Trophoblast cell (in vitro differentiated cells and primary cell): ENCODE results near the gene SND1.
"Not testable (repeated sequence)": the region's sequence is repeated elsewhere in the genome, so short reads cannot be mapped to it uniquely, and the experiment has no call there.

Source experiments
- DNase-seq, 2 donors: peaks; one replicate each; pipeline ENCODE4 v3.0.0-alpha.2; 2016
- H2AFZ ChIP-seq: 2 replicates; pipeline ENCODE4 v1.6.1; 2013; ENCODE audit warnings: low read length, moderate library complexity, mild to moderate bottlenecking; ENCODE audit not compliant: insufficient read depth, poor library complexity
- H2AK5ac ChIP-seq: 2 replicates; pipeline ENCODE4 v1.6.1; 2013; ENCODE audit warnings: mild to moderate bottlenecking, low read length
- H2BK120ac ChIP-seq: 2 replicates; pipeline ENCODE4 v1.6.1; 2013; ENCODE audit warnings: low read length, mild to moderate bottlenecking, moderate library complexity; ENCODE audit not compliant: insufficient read depth, poor library complexity
- H2BK12ac ChIP-seq: 2 replicates; pipeline ENCODE4 v1.6.1; 2013; ENCODE audit warnings: mild to moderate bottlenecking, low read length, moderate library complexity
- H2BK5ac ChIP-seq: 2 replicates; pipeline ENCODE4 v1.6.1; 2013; ENCODE audit warnings: low read length, low read depth, moderate library complexity, mild to moderate bottlenecking; ENCODE audit not compliant: poor library complexity
- H3K14ac ChIP-seq: 2 replicates; pipeline ENCODE4 v1.6.1; 2013; ENCODE audit warnings: mild to moderate bottlenecking, low read length
- H3K18ac ChIP-seq: 2 replicates; pipeline ENCODE4 v1.6.1; 2013; ENCODE audit warnings: mild to moderate bottlenecking, low read length
- H3K23ac ChIP-seq: 2 replicates; pipeline ENCODE4 v1.6.1; 2013; ENCODE audit warnings: low read length
- H3K27ac ChIP-seq: 2 replicates; pipeline ENCODE4 v1.5.1; 2013; ENCODE audit warnings: low read depth, mild to moderate bottlenecking, inconsistent platforms, low read length, moderate library complexity
- H3K27me3 ChIP-seq: 2 replicates; pipeline ENCODE4 v1.6.1; 2013; ENCODE audit warnings: inconsistent platforms, mild to moderate bottlenecking, low read length, moderate library complexity; ENCODE audit not compliant: insufficient read depth
- H3K36me3 ChIP-seq, 2 experiments: 1 replicate in 1 of 2; 2 replicates in 1 of 2; pipeline ENCODE4 v1.6.1; 2013; ENCODE audit warnings: low read length in 2 of 2, mild to moderate bottlenecking in 2 of 2, moderate library complexity in 1 of 2; ENCODE audit not compliant: insufficient read depth in 2 of 2, control insufficient read depth in 1 of 2
- H3K4ac ChIP-seq: 2 replicates; pipeline ENCODE4 v1.6.1; 2013; ENCODE audit warnings: low read depth, mild to moderate bottlenecking, low read length, moderate library complexity
- H3K4me1 ChIP-seq, 2 experiments: 1 replicate in 1 of 2; 2 replicates in 1 of 2; pipeline ENCODE4 v1.6.1; 2013; ENCODE audit warnings: low read length in 2 of 2, mild to moderate bottlenecking in 2 of 2, moderate library complexity in 1 of 2; ENCODE audit not compliant: insufficient read depth in 2 of 2, control insufficient read depth in 1 of 2
- H3K4me2 ChIP-seq: 2 replicates; pipeline ENCODE4 v1.6.1; 2013; ENCODE audit warnings: inconsistent platforms, mild to moderate bottlenecking, low read length, moderate library complexity
- H3K4me3 ChIP-seq: 2 replicates; pipeline ENCODE4 v1.5.1; 2013; ENCODE audit warnings: mild to moderate bottlenecking, low read depth, low read length, inconsistent platforms
- H3K79me1 ChIP-seq: one replicate; pipeline ENCODE4 v1.6.1; 2013; ENCODE audit warnings: low read length
- H3K79me2 ChIP-seq: 2 replicates; pipeline ENCODE4 v1.6.1; 2013; ENCODE audit warnings: low read length, mild to moderate bottlenecking; ENCODE audit not compliant: control insufficient read depth, insufficient read depth, poor library complexity
- H3K9ac ChIP-seq: 2 replicates; pipeline ENCODE4 v1.6.1; 2013; ENCODE audit warnings: mild to moderate bottlenecking, low read length
- H3K9me3 ChIP-seq: 2 replicates; pipeline ENCODE4 v1.6.1; 2013; ENCODE audit warnings: low read depth, mild to moderate bottlenecking, control low read depth, inconsistent platforms, low read length; ENCODE audit not compliant: insufficient read depth
- H4K12ac ChIP-seq: 2 replicates; pipeline ENCODE4 v1.6.1; 2013; ENCODE audit warnings: low read depth, mild to moderate bottlenecking, low read length, moderate library complexity
- H4K8ac ChIP-seq: 2 replicates; pipeline ENCODE4 v1.6.1; 2013; ENCODE audit warnings: low read depth, mild to moderate bottlenecking, low read length, moderate library complexity
- H4K91ac ChIP-seq: one replicate; pipeline ENCODE4 v1.6.1; 2013; ENCODE audit warnings: low read depth, mild to moderate bottlenecking, low read length, moderate library complexity
- WGBS: extraction: QIAGEN DNeasy Blood & Tissue Kit; methylation state at CpG from one replicate; pipeline ENCODE4 v1.1.7; 2013; ENCODE audit warnings: missing lambda C conversion rate; ENCODE audit not compliant: insufficient read length, insufficient coverage; ENCODE audit errors: extremely low coverage; 5-methylcytosine and 5-hydroxymethylcytosine counted together

SND1 gene

DNA sequence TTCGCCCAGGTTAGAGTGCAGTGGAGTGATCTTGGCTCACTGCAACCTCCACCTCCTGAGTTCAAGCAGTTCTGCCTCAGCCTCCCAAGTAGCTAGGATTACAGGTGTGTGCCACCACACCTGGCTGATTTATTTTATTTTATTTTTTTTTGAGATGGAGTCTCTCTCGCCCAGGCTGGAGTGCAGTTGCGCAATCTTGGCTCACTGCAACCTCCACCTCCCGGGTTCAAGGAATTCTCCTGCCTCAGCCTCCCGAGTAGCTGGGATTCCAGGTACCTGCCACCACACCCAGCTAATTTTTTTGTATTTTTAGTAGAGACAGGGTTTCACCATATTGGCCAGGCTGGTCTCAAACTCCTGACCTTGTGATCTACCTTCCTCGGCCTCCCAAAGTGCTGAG is 250.8 kb downstream of the SND1 start:
- H3K27me3 ChIP-seq, H2BK12ac ChIP-seq, H3K36me3 ChIP-seq, H3K23ac ChIP-seq, H3K9me3 ChIP-seq, H2BK5ac ChIP-seq, H2AK5ac ChIP-seq, H2AFZ ChIP-seq, DNase-seq, H3K79me1 ChIP-seq, H3K4me3 ChIP-seq, H2BK120ac ChIP-seq, H3K79me2 ChIP-seq, H3K14ac ChIP-seq, H4K12ac ChIP-seq, H3K4me2 ChIP-seq, H4K8ac ChIP-seq, H3K18ac ChIP-seq, H3K9ac ChIP-seq, H3K4ac ChIP-seq, H3K27ac ChIP-seq, H4K91ac ChIP-seq: not testable (repeated sequence)
- H3K4me1 ChIP-seq: peaks cover 14 to 20% of the 10 kb centered on the region in 2 experiments
- WGBS: no CpG with 5 or more reads among the region's 6 CpGs

- Histone ChIP-seq H3K27me3 (no peaks in the 10 kb centered on the region), H2AFZ (no peak overlapping the region), H4K8ac (no peak overlapping the region), H3K4me3 (no peak overlapping the region), H3K4me2 (no peak overlapping the region), H3K9ac (no peak overlapping the region), H2BK5ac (no peak overlapping the region), H3K79me2 (no peaks in the 10 kb centered on the region), H3K9me3 (no peaks in the 10 kb centered on the region), H3K79me1 (peaks cover 2% of the 10 kb centered on the region), H3K4ac (no peak overlapping the region), H4K91ac (no peak overlapping the region), H2AK5ac (no peak overlapping the region), H3K23ac (no peak overlapping the region), H2BK120ac (no peak overlapping the region), H3K36me3 (no peaks in the 10 kb centered on the region), H4K12ac (no peak overlapping the region), H2BK12ac (no peak overlapping the region), H3K27ac (peak overlapping the region; percentile 1), H3K4me1 (peaks cover 14 to 18% of the 10 kb centered on the region in 2 experiments), H3K18ac (no peak overlapping the region), H3K14ac (no peak overlapping the region)
- no CpG with 5 or more reads among the region's 4 CpGs for WGBS
- DNase-seq: no peak
Measured at GRCh38 chr7:127903892-127904669, 252.1 kb downstream of the SND1 start.

- no peak overlapping the region for H3K4me2 ChIP-seq
- no peak overlapping the region for H3K23ac ChIP-seq
- no peaks in the 10 kb centered on the region for H3K79me2 ChIP-seq
- no peak overlapping the region for H2AFZ ChIP-seq
- H3K14ac ChIP-seq: no peak overlapping the region
- no CpG with 5 or more reads among the region's 6 CpGs for WGBS
- H3K9ac ChIP-seq: no peak overlapping the region
- H2BK120ac ChIP-seq: no peak overlapping the region
- no peak overlapping the region for H3K4ac ChIP-seq
- peaks cover 2% of the 10 kb centered on the region for H3K79me1 ChIP-seq
- no peak overlapping the region for H4K8ac ChIP-seq
- H3K27me3 ChIP-seq: no peaks in the 10 kb centered on the region
- DNase-seq: no peak
- no peak overlapping the region for H2AK5ac ChIP-seq
- H4K12ac ChIP-seq: no peak overlapping the region
- no peaks in the 10 kb centered on the region for H3K36me3 ChIP-seq
- peaks cover 14 to 18% of the 10 kb centered on the region in 2 experiments for H3K4me1 ChIP-seq
- no peak overlapping the region for H4K91ac ChIP-seq
- peak overlapping the region; percentile 1 for H3K27ac ChIP-seq
- H2BK12ac ChIP-seq: no peak overlapping the region
- H2BK5ac ChIP-seq: no peak overlapping the region
- H3K4me3 ChIP-seq: no peak overlapping the region
- H3K18ac ChIP-seq: no peak overlapping the region
- H3K9me3 ChIP-seq: no peaks in the 10 kb centered on the region
Measured at GRCh38 chr7:127904670-127904985, 252.6 kb downstream of the SND1 start.

GRCh38 chr7:127905021-127905420 is 253.0 kb downstream of the SND1 start:
- Histone ChIP-seq H3K18ac (no peak overlapping the region), H3K4me2 (no peak overlapping the region), H3K36me3 (no peaks in the 10 kb centered on the region), H4K91ac (no peak overlapping the region), H3K79me2 (no peaks in the 10 kb centered on the region), H4K8ac (no peak overlapping the region), H3K27me3 (no peaks in the 10 kb centered on the region), H2AK5ac (no peak overlapping the region), H2BK12ac (no peak overlapping the region), H2BK120ac (no peak overlapping the region), H3K27ac (peak overlapping the region; percentile 72), H3K4me3 (no peak overlapping the region), H4K12ac (no peak overlapping the region), H2BK5ac (no peak overlapping the region), H3K79me1 (peaks cover 2% of the 10 kb centered on the region), H3K23ac (no peak overlapping the region), H3K9me3 (no peaks in the 10 kb centered on the region), H3K4ac (no peak overlapping the region), H3K4me1 (peaks cover 14 to 18% of the 10 kb centered on the region in 2 experiments), H3K9ac (no peak overlapping the region), H2AFZ (no peak overlapping the region), H3K14ac (no peak overlapping the region)
- DNase-seq: no peak
